H1 (cell line): ENCODE measurements around the gene AP1S1.

ENCODE experiments used
- BRCA1 ChIP-seq: IDR thresholded peaks from 2 replicates; pipeline ENCODE4 v1.6.1; 2012; ENCODE audit warnings: low read depth, low read length, improper control_type of control experiment
- CBX8 ChIP-seq: fragments of 300-800, 300-1000 bp; sonication (generic); IDR thresholded peaks from 2 replicates; pipeline ENCODE4 v1.7.1; 2016; ENCODE audit warnings: low read depth, low read length, borderline replicate concordance
- CHD2 ChIP-seq: IDR thresholded peaks from 2 replicates; pipeline ENCODE4 v1.6.1; 2012; ENCODE audit warnings: low read length, improper control_type of control experiment
- CTCF ChIP-seq, 3 experiments: IDR thresholded peaks; 1 replicate in 2 of 3; 2 replicates in 1 of 3; pipeline versions ENCODE4 v1.5.1 to v1.6.1; 2011; ENCODE audit warnings: low read length in 3 of 3, mild to moderate bottlenecking in 3 of 3, inconsistent platforms in 2 of 3, low read depth in 1 of 3, moderate library complexity in 1 of 3; ENCODE audit not compliant: insufficient read depth in 1 of 3; ENCODE audit errors: control extremely low read depth in 1 of 3
- EZH2 ChIP-seq: fragments of 200-600 bp; sonication (generic); IDR thresholded peaks from 2 replicates; pipeline ENCODE4 v1.7.1; 2012; ENCODE audit warnings: low read depth, mild to moderate bottlenecking, moderate library complexity, low read length, inconsistent platforms; ENCODE audit not compliant: severe bottlenecking
- FOSL1 ChIP-seq: IDR thresholded peaks from 2 replicates; pipeline ENCODE4 v1.6.1; 2011; ENCODE audit warnings: mild to moderate bottlenecking, low read depth, low read length, moderate library complexity; ENCODE audit not compliant: insufficient read depth
- MAX ChIP-seq: IDR thresholded peaks from 2 replicates; pipeline ENCODE4 v1.6.1; 2012; ENCODE audit warnings: inconsistent platforms
- POLR2A ChIP-seq, 2 experiments: IDR thresholded peaks; 1 replicate in 1 of 2; 2 replicates in 1 of 2; pipeline ENCODE4 v1.6.1; 2011; ENCODE audit warnings: low read depth in 2 of 2, low read length in 2 of 2, mild to moderate bottlenecking in 2 of 2; ENCODE audit errors: control extremely low read depth in 1 of 2
- POLR2AphosphoS5 ChIP-seq: IDR thresholded peaks from 2 replicates; pipeline ENCODE4 v1.6.1; 2011; ENCODE audit warnings: low read depth, low read length
- SUZ12 ChIP-seq: fragments of 200-600 bp; sonication (generic); IDR thresholded peaks from 2 replicates; pipeline ENCODE4 v1.6.1; 2012; ENCODE audit warnings: mild to moderate bottlenecking, inconsistent platforms, low read length, moderate library complexity, mixed read lengths
- TAF1 ChIP-seq: IDR thresholded peaks from 2 replicates; pipeline ENCODE4 v1.6.1; 2011; ENCODE audit warnings: mild to moderate bottlenecking, low read depth, low read length
- TEAD4 ChIP-seq: IDR thresholded peaks from 2 replicates; pipeline ENCODE4 v1.6.1; 2012; ENCODE audit warnings: low read depth, low read length, inconsistent platforms, mixed read lengths
- ZNF274 ChIP-seq: IDR thresholded peaks from 2 replicates; pipeline ENCODE4 v1.7.0; 2012; ENCODE audit warnings: low read length, borderline replicate concordance; ENCODE audit errors: extremely low read depth

- TF ChIP-seq MAX (0 out of 2 replicates have a peak, but pooled peaks have one; percentile 9), EZH2 (no peak), TEAD4 (no peak), POLR2A (IDR thresholded peaks at IDR 0.05; ENCODE audit: control extremely low read depth in 1 of 2, low read depth in 2 of 2, low read length in 2 of 2) (no peak), CTCF (IDR thresholded peaks at IDR 0.05; ENCODE audit: control extremely low read depth in 1 of 3, insufficient read depth in 1 of 3, low read depth in 1 of 3, low read length in 3 of 3) (no peak), BRCA1 (no peak), POLR2AphosphoS5 (no peak), TAF1 (no peak), CBX8 (no peak), FOSL1 (no peak), SUZ12 (no peak), CHD2 (no peak), ZNF274 (no peak)
These were observed 28.2 kb upstream of the AP1S1 start for GRCh38 chr7:101125989-101126650.
